ENCODE results near the gene PLXDC2. TPM values are rescaled to one million over a fixed set of nuclear protein-coding genes. Genes with fewer than 3 reads are reported as not detected.

PLXDC2 gene
- total RNA-seq, 1 experiment from 2014 or later: 38.7 TPM

DNA sequence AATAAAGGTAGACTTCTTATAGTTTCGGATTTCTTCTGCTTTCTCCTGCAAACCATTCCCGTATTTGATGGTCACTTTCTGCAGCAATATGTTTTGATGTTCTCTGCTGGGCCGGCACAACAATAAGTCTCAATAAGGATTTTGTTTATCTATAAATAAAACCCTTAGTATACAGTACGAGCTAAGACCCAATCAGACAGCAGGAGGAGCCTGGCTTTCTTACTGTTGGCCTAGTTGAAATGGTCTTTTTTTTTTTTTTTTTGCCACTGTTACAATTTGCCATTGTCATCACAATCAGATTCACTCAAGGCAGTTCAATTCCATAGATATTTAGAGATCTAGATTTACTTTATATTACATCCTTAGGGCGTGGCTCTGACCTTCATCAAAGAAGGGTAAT is 76.4 kb downstream of the PLXDC2 start:
- H2BK12ac ChIP-seq (ENCODE audit: insufficient read length, low read depth, low read length): no peak overlapping the region
- peaks cover 2% of the 10 kb centered on the region; the same call in 1 of the 2 replicates for H3K79me2 ChIP-seq (ENCODE audit: insufficient read depth, low read length)
- no peak overlapping the region for H3K14ac ChIP-seq (ENCODE audit: insufficient read depth, low read length)
- no peaks in the 10 kb centered on the region; a peak in 1 of 5 replicates for H3K9me3 Mint-ChIP-seq
- H3K27me3 Mint-ChIP-seq (ENCODE audit: low read depth): no peaks in the 10 kb centered on the region
- no peak overlapping the region for H3K27ac Mint-ChIP-seq
- H3K4me2 ChIP-seq (ENCODE audit: insufficient read depth, insufficient read length, low read length): no peak overlapping the region
- H3K23me2 ChIP-seq (ENCODE audit: insufficient read length, low read depth, low read length, poor library complexity, severe bottlenecking): no peaks in the 10 kb centered on the region
- no peak for DNase-seq
- no CpG with 5 or more reads among the region's 5 CpGs for WGBS (ENCODE audit: extremely low coverage, insufficient read length, low lambda C conversion rate)
- H3K56ac ChIP-seq (ENCODE audit: insufficient read length, low read depth, low read length): no peak overlapping the region
- no peaks in the 10 kb centered on the region for H3K9me3 ChIP-seq (ENCODE audit: control insufficient read depth, low read depth, low read length)
- H3K27me3 ChIP-seq (ENCODE audit: insufficient read depth, low read length): no peaks in the 10 kb centered on the region
- no peak overlapping the region for H3K4ac ChIP-seq (ENCODE audit: low read depth, low read length)
- H3K18ac ChIP-seq (ENCODE audit: insufficient read length, low read depth, low read length): no peak overlapping the region
- no peak overlapping the region for H4K8ac ChIP-seq (replicated peaks; ENCODE audit: insufficient read length, low read depth, low read length)
- H3K4me3 Mint-ChIP-seq: no peak overlapping the region
- peaks cover 15% of the 10 kb centered on the region for H3K79me1 ChIP-seq (ENCODE audit: insufficient read depth, low read depth, low read length, poor library complexity, severe bottlenecking)
- peaks cover 2% of the 10 kb centered on the region; the same call in 1 of the 2 replicates for H3K4me1 ChIP-seq (ENCODE audit: insufficient read depth, low read length)
- no peak overlapping the region for H2AFZ ChIP-seq (ENCODE audit: low read length)
- H3K9ac ChIP-seq (ENCODE audit: extremely low read depth, insufficient read length, low read length): no peak overlapping the region
- peaks cover 2 to 8% (median 7%) of the 10 kb centered on the region in 3 experiments; a peak in 5 of 7 replicates for H3K36me3 Mint-ChIP-seq (ENCODE audit: insufficient read depth in 1 of 3, low read depth in 3 of 3)
- no peak overlapping the region for H4K91ac ChIP-seq (ENCODE audit: insufficient read length, low read depth, low read length)
- no peak overlapping the region for H2BK20ac ChIP-seq (ENCODE audit: low read depth, low read length, poor library complexity, severe bottlenecking)
- TF ChIP-seq, protein P1, sequence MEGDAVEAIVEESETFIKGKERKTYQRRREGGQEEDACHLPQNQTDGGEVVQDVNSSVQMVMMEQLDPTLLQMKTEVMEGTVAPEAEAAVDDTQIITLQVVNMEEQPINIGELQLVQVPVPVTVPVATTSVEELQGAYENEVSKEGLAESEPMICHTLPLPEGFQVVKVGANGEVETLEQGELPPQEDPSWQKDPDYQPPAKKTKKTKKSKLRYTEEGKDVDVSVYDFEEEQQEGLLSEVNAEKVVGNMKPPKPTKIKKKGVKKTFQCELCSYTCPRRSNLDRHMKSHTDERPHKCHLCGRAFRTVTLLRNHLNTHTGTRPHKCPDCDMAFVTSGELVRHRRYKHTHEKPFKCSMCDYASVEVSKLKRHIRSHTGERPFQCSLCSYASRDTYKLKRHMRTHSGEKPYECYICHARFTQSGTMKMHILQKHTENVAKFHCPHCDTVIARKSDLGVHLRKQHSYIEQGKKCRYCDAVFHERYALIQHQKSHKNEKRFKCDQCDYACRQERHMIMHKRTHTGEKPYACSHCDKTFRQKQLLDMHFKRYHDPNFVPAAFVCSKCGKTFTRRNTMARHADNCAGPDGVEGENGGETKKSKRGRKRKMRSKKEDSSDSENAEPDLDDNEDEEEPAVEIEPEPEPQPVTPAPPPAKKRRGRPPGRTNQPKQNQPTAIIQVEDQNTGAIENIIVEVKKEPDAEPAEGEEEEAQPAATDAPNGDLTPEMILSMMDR (conservative IDR thresholded peaks at IDR 0.05): no peak
- no peaks in the 10 kb centered on the region for H4K20me1 ChIP-seq (ENCODE audit: control insufficient read depth, insufficient read depth, insufficient read length)
- no peak overlapping the region for H3T11ph ChIP-seq (ENCODE audit: low read length)
- no peak overlapping the region for H3K23ac ChIP-seq (ENCODE audit: insufficient read length, low read depth, low read length)
- peaks cover 24 to 37% of the 10 kb centered on the region in 2 experiments for H3K4me1 Mint-ChIP-seq
- no peak overlapping the region for H4K5ac ChIP-seq (ENCODE audit: insufficient read length, low read depth, low read length)
- no peak overlapping the region for H2BK15ac ChIP-seq (ENCODE audit: low read depth, low read length)
- H2BK5ac ChIP-seq (ENCODE audit: insufficient read length, low read length): no peak overlapping the region
- H2BK120ac ChIP-seq (ENCODE audit: low read depth, low read length, poor library complexity, severe bottlenecking): no peak overlapping the region
- no peak overlapping the region for H2AK5ac ChIP-seq (ENCODE audit: insufficient read length, low read length)
- no peak overlapping the region for H3K27ac ChIP-seq (ENCODE audit: insufficient read length, low read depth, low read length)

Measured in H9 (cell line).